ENCODE measurements around the gene ARL15. TPM values are rescaled to one million over a fixed set of nuclear protein-coding genes. Genes with fewer than 3 reads are reported as not detected.

Gene ARL15
- total RNA-seq, 4 donors from 2014 or later: 16.6 to 48.8 (median 32.3) TPM

GRCh38 chr5:53891159-53891558, 419.2 kb downstream of the ARL15 start:
- no peak for TF ChIP-seq CTCF (IDR thresholded peaks at IDR 0.05)
- TF ChIP-seq POLR2A (IDR thresholded peaks at IDR 0.05): no peak
- WGBS, 2 donors: 69 to 86% methylated on average over 4 of the region's 4 CpGs
- H3K4me3 ChIP-seq (ENCODE audit: low read depth, poor library complexity, severe bottlenecking): no peak overlapping the region
- intact Hi-C loops (cut with DNase I; ENCODE audit: low total_unique reads): no loop called here
- DNase-seq (ENCODE audit: low spot score in 2 of 2): no peak

GRCh38 chr5:53890490-53890889, 419.9 kb downstream of the ARL15 start:
- no peak for DNase-seq (ENCODE audit: low spot score in 2 of 2)
- 92 to 93% methylated on average over 7 of the region's 7 CpGs for WGBS, 2 donors
- no peak for TF ChIP-seq CTCF (IDR thresholded peaks at IDR 0.05)
- TF ChIP-seq POLR2A (IDR thresholded peaks at IDR 0.05): no peak
- intact Hi-C loops (cut with DNase I; ENCODE audit: low total_unique reads): no loop called here
- no peak overlapping the region for H3K4me3 ChIP-seq (ENCODE audit: low read depth, poor library complexity, severe bottlenecking)

- no peak for DNase-seq (ENCODE audit: low spot score in 2 of 2)
- no peak for TF ChIP-seq POLR2A (IDR thresholded peaks at IDR 0.05)
- TF ChIP-seq CTCF (IDR thresholded peaks at IDR 0.05): no peak
- intact Hi-C loops (cut with DNase I; ENCODE audit: low total_unique reads): no loop called here
- WGBS, 2 donors: 72 to 86% methylated on average over 2 of the region's 2 CpGs
- H3K4me3 ChIP-seq (ENCODE audit: low read depth, poor library complexity, severe bottlenecking): no peak overlapping the region
Observed at GRCh38 chr5:53884844-53885243, 425.5 kb downstream of the ARL15 start.

GRCh38 chr5:53884417-53884816, 426.0 kb downstream of the ARL15 start:
- TF ChIP-seq POLR2A (IDR thresholded peaks at IDR 0.05) (no peak), CTCF (IDR thresholded peaks at IDR 0.05) (no peak)
- 72% methylated on average over 14 of the region's 14 CpGs for WGBS, 2 donors
- H3K4me3 ChIP-seq (ENCODE audit: low read depth, poor library complexity, severe bottlenecking): no peak overlapping the region
- intact Hi-C loops (cut with DNase I; ENCODE audit: low total_unique reads): no loop called here
- DNase-seq (ENCODE audit: low spot score in 2 of 2): no peak

GRCh38 chr5:53882676-53883031, 427.7 kb downstream of the ARL15 start:
- intact Hi-C loops (cut with DNase I; ENCODE audit: low total_unique reads): no loop called here
- no peak for DNase-seq (ENCODE audit: low spot score in 2 of 2)
- H3K4me3 ChIP-seq (ENCODE audit: low read depth, poor library complexity, severe bottlenecking): no peak overlapping the region
- TF ChIP-seq POLR2A (IDR thresholded peaks at IDR 0.05) (no peak), CTCF (IDR thresholded peaks at IDR 0.05) (no peak)

- intact Hi-C loops (cut with DNase I; ENCODE audit: low total_unique reads): no loop called here
- WGBS, 2 donors: 86 to 87% methylated on average over 1 of the region's 1 CpG
- TF ChIP-seq POLR2A (IDR thresholded peaks at IDR 0.05) (no peak), CTCF (IDR thresholded peaks at IDR 0.05) (no peak)
- H3K4me3 ChIP-seq (ENCODE audit: low read depth, poor library complexity, severe bottlenecking): no peak overlapping the region
- DNase-seq (ENCODE audit: low spot score in 2 of 2): no peak
Observed at GRCh38 chr5:53882006-53882675, 428.2 kb downstream of the ARL15 start.
